SK-N-MC (cell line): ENCODE measurements around the gene PITRM1.

ENCODE experiments used
- EZH2 ChIP-seq: fragments of 200-600 bp; sonication (generic); IDR thresholded peaks from one replicate; pipeline ENCODE4 v1.6.1; 2017; ENCODE audit warnings: antibody characterized with exemption
- FOXP2 ChIP-seq: optimal IDR thresholded peaks from 2 replicates; pipeline ENCODE3; 2011; ENCODE audit warnings: mild to moderate bottlenecking, moderate library complexity; ENCODE audit not compliant: insufficient read depth; ENCODE audit errors: extremely low read length, control extremely low read depth
- POLR2AphosphoS5 ChIP-seq: IDR thresholded peaks from 2 replicates; pipeline ENCODE4 v1.6.1; 2012; ENCODE audit warnings: mild to moderate bottlenecking, low read depth, low read length, borderline replicate concordance

GRCh38 chr10:3108575-3109105 is 63.9 kb downstream of the PITRM1 start:
- TF ChIP-seq EZH2 (no peak), POLR2AphosphoS5 (no peak), FOXP2 (no peak)
